ENCODE results near the gene WWP2.

Gene WWP2

GRCh38 chr16:69838489-69838888 lies 76.4 kb downstream of the WWP2 start:
- peaks cover 9% of the 10 kb centered on the region for H3K36me3 ChIP-seq (ENCODE audit: insufficient read depth, low read length)
- H3K4me1 ChIP-seq (ENCODE audit: control insufficient read depth, insufficient read depth, low read length), result no peaks in the 10 kb centered on the region
- no peaks in the 10 kb centered on the region for H3K27me3 ChIP-seq (ENCODE audit: control insufficient read depth, insufficient read depth, low read length)
- H3K4me2 ChIP-seq (ENCODE audit: low read length), result no peak overlapping the region
- H3K9ac ChIP-seq (ENCODE audit: low read depth, low read length), result no peak overlapping the region
- no peak overlapping the region for H3K4me3 ChIP-seq (ENCODE audit: low read length)
- H3K9me3 ChIP-seq (replicated peaks; ENCODE audit: low read length), result no peaks in the 10 kb centered on the region

GRCh38 chr16:69839240-69839688 lies 77.1 kb downstream of the WWP2 start:
- Histone ChIP-seq H3K4me3 (ENCODE audit: low read length) (no peak overlapping the region), H3K36me3 (ENCODE audit: insufficient read depth, low read length) (peaks cover 9% of the 10 kb centered on the region), H3K9me3 (replicated peaks; ENCODE audit: low read length) (no peaks in the 10 kb centered on the region), H3K4me2 (ENCODE audit: low read length) (no peak overlapping the region), H3K9ac (ENCODE audit: low read depth, low read length) (no peak overlapping the region), H3K27me3 (ENCODE audit: control insufficient read depth, insufficient read depth, low read length) (no peaks in the 10 kb centered on the region), H3K4me1 (ENCODE audit: control insufficient read depth, insufficient read depth, low read length) (no peaks in the 10 kb centered on the region)

GRCh38 chr16:69839798-69840409 lies 77.8 kb downstream of the WWP2 start:
- no peaks in the 10 kb centered on the region for H3K4me1 ChIP-seq (ENCODE audit: control insufficient read depth, insufficient read depth, low read length)
- no peak overlapping the region for H3K4me2 ChIP-seq (ENCODE audit: low read length)
- H3K9me3 ChIP-seq (replicated peaks; ENCODE audit: low read length), result no peaks in the 10 kb centered on the region
- no peaks in the 10 kb centered on the region for H3K27me3 ChIP-seq (ENCODE audit: control insufficient read depth, insufficient read depth, low read length)
- H3K4me3 ChIP-seq (ENCODE audit: low read length), result no peak overlapping the region
- H3K9ac ChIP-seq (ENCODE audit: low read depth, low read length), result no peak overlapping the region
- peaks cover 10% of the 10 kb centered on the region for H3K36me3 ChIP-seq (ENCODE audit: insufficient read depth, low read length)

GRCh38 chr16:69840975-69841374 lies 78.8 kb downstream of the WWP2 start:
- no peak overlapping the region for H3K9ac ChIP-seq (ENCODE audit: low read depth, low read length)
- H3K36me3 ChIP-seq (ENCODE audit: insufficient read depth, low read length), result peaks cover 16% of the 10 kb centered on the region
- H3K4me3 ChIP-seq (ENCODE audit: low read length), result no peak overlapping the region
- H3K9me3 ChIP-seq (replicated peaks; ENCODE audit: low read length), result no peaks in the 10 kb centered on the region
- H3K4me1 ChIP-seq (ENCODE audit: control insufficient read depth, insufficient read depth, low read length), result no peaks in the 10 kb centered on the region
- H3K27me3 ChIP-seq (ENCODE audit: control insufficient read depth, insufficient read depth, low read length), result no peaks in the 10 kb centered on the region
- no peak overlapping the region for H3K4me2 ChIP-seq (ENCODE audit: low read length)

- Histone ChIP-seq H3K4me2 (ENCODE audit: low read length) (no peak overlapping the region), H3K9me3 (replicated peaks; ENCODE audit: low read length) (no peaks in the 10 kb centered on the region), H3K27me3 (ENCODE audit: control insufficient read depth, insufficient read depth, low read length) (no peaks in the 10 kb centered on the region), H3K4me3 (ENCODE audit: low read length) (no peak overlapping the region), H3K36me3 (ENCODE audit: insufficient read depth, low read length) (peaks cover 16% of the 10 kb centered on the region), H3K4me1 (ENCODE audit: control insufficient read depth, insufficient read depth, low read length) (peaks cover 11% of the 10 kb centered on the region), H3K9ac (ENCODE audit: low read depth, low read length) (no peak overlapping the region)
These were observed 82.3 kb downstream of the WWP2 start for GRCh38 chr16:69844441-69844840.

- H3K9me3 ChIP-seq (replicated peaks; ENCODE audit: low read length), result no peaks in the 10 kb centered on the region
- H3K36me3 ChIP-seq (ENCODE audit: insufficient read depth, low read length), result peaks cover 16% of the 10 kb centered on the region
- no peak overlapping the region for H3K4me2 ChIP-seq (ENCODE audit: low read length)
- H3K9ac ChIP-seq (ENCODE audit: low read depth, low read length), result no peak overlapping the region
- peaks cover 13% of the 10 kb centered on the region for H3K4me1 ChIP-seq (ENCODE audit: control insufficient read depth, insufficient read depth, low read length)
- no peaks in the 10 kb centered on the region for H3K27me3 ChIP-seq (ENCODE audit: control insufficient read depth, insufficient read depth, low read length)
- H3K4me3 ChIP-seq (ENCODE audit: low read length), result no peak overlapping the region
These were observed 83.0 kb downstream of the WWP2 start for GRCh38 chr16:69845181-69845580.

GRCh38 chr16:69847643-69848042 lies 85.5 kb downstream of the WWP2 start:
- H3K9ac ChIP-seq (ENCODE audit: low read depth, low read length), result no peak overlapping the region
- H3K4me1 ChIP-seq (ENCODE audit: control insufficient read depth, insufficient read depth, low read length), result peaks cover 13% of the 10 kb centered on the region
- no peaks in the 10 kb centered on the region for H3K27me3 ChIP-seq (ENCODE audit: control insufficient read depth, insufficient read depth, low read length)
- H3K4me2 ChIP-seq (ENCODE audit: low read length), result no peak overlapping the region
- H3K36me3 ChIP-seq (ENCODE audit: insufficient read depth, low read length), result peaks cover 10% of the 10 kb centered on the region
- no peaks in the 10 kb centered on the region for H3K9me3 ChIP-seq (replicated peaks; ENCODE audit: low read length)
- no peak overlapping the region for H3K4me3 ChIP-seq (ENCODE audit: low read length)

GRCh38 chr16:69848637-69849545 lies 86.8 kb downstream of the WWP2 start:
- Histone ChIP-seq H3K4me2 (ENCODE audit: low read length) (peak overlapping the region; percentile 74), H3K9me3 (replicated peaks; ENCODE audit: low read length) (no peaks in the 10 kb centered on the region), H3K9ac (ENCODE audit: low read depth, low read length) (peak overlapping the region; percentile 67), H3K4me3 (ENCODE audit: low read length) (peak overlapping the region; percentile 41), H3K4me1 (ENCODE audit: control insufficient read depth, insufficient read depth, low read length) (peaks cover 13% of the 10 kb centered on the region), H3K27me3 (ENCODE audit: control insufficient read depth, insufficient read depth, low read length) (no peaks in the 10 kb centered on the region), H3K36me3 (ENCODE audit: insufficient read depth, low read length) (peaks cover 7% of the 10 kb centered on the region)

- Histone ChIP-seq H3K36me3 (ENCODE audit: insufficient read depth, low read length) (no peaks in the 10 kb centered on the region), H3K4me3 (ENCODE audit: low read length) (no peak overlapping the region), H3K27me3 (ENCODE audit: control insufficient read depth, insufficient read depth, low read length) (no peaks in the 10 kb centered on the region), H3K9ac (ENCODE audit: low read depth, low read length) (no peak overlapping the region), H3K4me2 (ENCODE audit: low read length) (no peak overlapping the region), H3K9me3 (replicated peaks; ENCODE audit: low read length) (no peaks in the 10 kb centered on the region), H3K4me1 (ENCODE audit: control insufficient read depth, insufficient read depth, low read length) (peaks cover 13% of the 10 kb centered on the region)
These were observed 89.5 kb downstream of the WWP2 start for GRCh38 chr16:69851491-69852240.

GRCh38 chr16:69852815-69853214 lies 90.7 kb downstream of the WWP2 start:
- no peaks in the 10 kb centered on the region for H3K36me3 ChIP-seq (ENCODE audit: insufficient read depth, low read length)
- no peak overlapping the region for H3K4me3 ChIP-seq (ENCODE audit: low read length)

GRCh38 chr16:69853481-69853880 lies 91.3 kb downstream of the WWP2 start:
- no peaks in the 10 kb centered on the region for H3K27me3 ChIP-seq (ENCODE audit: control insufficient read depth, insufficient read depth, low read length)
- H3K36me3 ChIP-seq (ENCODE audit: insufficient read depth, low read length), result no peaks in the 10 kb centered on the region
- H3K4me2 ChIP-seq (ENCODE audit: low read length), result no peak overlapping the region
- peaks cover 9% of the 10 kb centered on the region for H3K4me1 ChIP-seq (ENCODE audit: control insufficient read depth, insufficient read depth, low read length)
- no peaks in the 10 kb centered on the region for H3K9me3 ChIP-seq (replicated peaks; ENCODE audit: low read length)
- H3K9ac ChIP-seq (ENCODE audit: low read depth, low read length), result no peak overlapping the region
- H3K4me3 ChIP-seq (ENCODE audit: low read length), result no peak overlapping the region

More at GRCh38 chr16:69852815-69853214, 90.7 kb downstream of the WWP2 start:
- no peaks in the 10 kb centered on the region for H3K9me3 ChIP-seq (replicated peaks; ENCODE audit: low read length)
- peaks cover 13% of the 10 kb centered on the region for H3K4me1 ChIP-seq (ENCODE audit: control insufficient read depth, insufficient read depth, low read length)
- no peaks in the 10 kb centered on the region for H3K27me3 ChIP-seq (ENCODE audit: control insufficient read depth, insufficient read depth, low read length)
- no peak overlapping the region for H3K9ac ChIP-seq (ENCODE audit: low read depth, low read length)
- H3K4me2 ChIP-seq (ENCODE audit: low read length), result no peak overlapping the region

All from skeletal muscle satellite cell (primary cell).